ENCODE results near the gene FBXL4.

GRCh38 chr6:98845211-98846020 is 102.3 kb downstream of the FBXL4 start:
- TF ChIP-seq POLR2A (IDR thresholded peaks at IDR 0.05; ENCODE audit: low read depth, low read length) = no peak
- TF ChIP-seq POLR2AphosphoS5 (IDR thresholded peaks at IDR 0.05; ENCODE audit: low read depth, low read length) = no peak
- TF ChIP-seq TAF1 (IDR thresholded peaks at IDR 0.05; ENCODE audit: borderline replicate concordance, low read depth, low read length) = no peak

All from GM12892 (cell line).